Ascending aorta (tissue), 2 donors: ENCODE results near the gene TMEM101. TPM values are rescaled to one million over a fixed set of nuclear protein-coding genes. Genes with fewer than 3 reads are reported as not detected.

Experiments used
- DNase-seq, 2 donors: peaks; one replicate each; pipeline ENCODE4 v3.0.0-alpha.2; 2019; ENCODE audit warnings: low spot score in 2 of 2
- H3K27ac ChIP-seq, 2 donors: fragments of 200-600 bp; sonication (generic); one replicate each; pipeline ENCODE4 v1.5.1; 2016 to 2017; ENCODE audit warnings: mild to moderate bottlenecking in 1 of 2
- H3K27me3 ChIP-seq: fragments of 200-600 bp; sonication (generic); one replicate; pipeline ENCODE4 v1.5.1; 2017
- H3K36me3 ChIP-seq, 2 donors: fragments of 200-600 bp; sonication (generic); one replicate each; pipeline ENCODE4 v1.5.1; 2016
- H3K4me1 ChIP-seq, 2 donors: fragments of 200-600 bp; sonication (generic); one replicate each; pipeline ENCODE4 v1.5.1; 2016 to 2017; ENCODE audit warnings: mild to moderate bottlenecking in 1 of 2
- H3K4me3 ChIP-seq, 2 donors: fragments of 200-600 bp; sonication (generic); one replicate each; pipeline ENCODE4 v1.5.1; 2016 to 2017; ENCODE audit warnings: mild to moderate bottlenecking in 1 of 2
- H3K9me3 ChIP-seq, 2 donors: fragments of 200-600 bp; sonication (generic); one replicate each; pipeline ENCODE4 v1.5.1; 2016
- CTCF ChIP-seq, 3 experiments: fragments of 200-600 bp in 2 of 3; fragments of 450-650 bp in 1 of 3; sonication (generic) in 2 of 3; IDR thresholded peaks; one replicate each; pipeline ENCODE4 v1.5.1; 2016 to 2019; ENCODE audit warnings: antibody characterized with exemption in 3 of 3, mild to moderate bottlenecking in 1 of 3, moderate library complexity in 1 of 3
- intact Hi-C: fragments of 100-400 bp; cut with DNase I; formaldehyde crosslinking; loops from one replicate; pipeline ENCODE4 v1.15.1; 2023
- total RNA-seq: library from RNA; depleted of rRNA; stranded (reverse); fragments of >200 nt; gene quantifications from one replicate; pipeline ENCODE4 v1.1.0, GENCODE V29; 2016

Gene TMEM101
- total RNA-seq, 1 donor from 2014 or later, result 11.0 TPM

DNA sequence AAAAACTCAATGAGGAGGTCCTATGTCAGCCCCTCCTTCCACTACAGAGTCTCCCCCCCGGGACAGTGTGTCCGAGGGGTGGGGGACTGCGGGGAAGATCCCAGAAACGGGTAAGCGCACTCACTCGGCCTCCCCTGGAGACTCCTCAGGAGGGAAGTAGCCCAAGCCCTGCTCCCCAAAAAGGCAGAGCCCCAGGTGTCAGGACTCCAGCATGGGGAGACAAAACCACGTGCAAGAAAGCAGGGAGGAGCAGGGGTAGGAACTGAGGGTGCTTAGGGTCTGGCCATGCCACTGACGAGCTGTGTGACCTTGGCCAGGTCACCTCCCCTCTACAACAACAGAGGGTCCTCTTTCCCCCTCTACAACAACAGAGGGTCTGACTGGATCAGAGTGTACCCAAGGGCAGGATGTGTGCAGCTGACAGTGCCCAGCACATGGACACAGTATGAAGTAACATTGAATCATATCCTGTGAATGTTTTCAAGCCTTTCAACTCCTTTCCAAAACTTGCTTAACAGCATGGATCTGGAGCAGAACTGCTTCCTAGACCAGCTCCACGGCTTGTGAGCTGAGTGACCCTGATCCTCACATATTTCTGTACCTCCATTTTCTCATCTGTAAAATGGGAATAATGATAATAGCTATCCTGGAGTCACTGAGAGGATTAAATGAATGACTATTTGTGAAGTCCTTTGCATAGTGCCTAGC lies 12.5 kb downstream of the TMEM101 start:
- Histone ChIP-seq H3K36me3 (no peaks in the 10 kb centered on the region), H3K9me3 (no peaks in the 10 kb centered on the region), H3K4me1 (peaks cover 4 to 24% of the 10 kb centered on the region in 2 donors), H3K27me3 (no peaks in the 10 kb centered on the region), H3K27ac (no peak overlapping the region), H3K4me3 (no peak overlapping the region)
- TF ChIP-seq CTCF (IDR thresholded peaks at IDR 0.05), result no peak
- intact Hi-C loops, result no loop called here
- no peak for DNase-seq

DNA sequence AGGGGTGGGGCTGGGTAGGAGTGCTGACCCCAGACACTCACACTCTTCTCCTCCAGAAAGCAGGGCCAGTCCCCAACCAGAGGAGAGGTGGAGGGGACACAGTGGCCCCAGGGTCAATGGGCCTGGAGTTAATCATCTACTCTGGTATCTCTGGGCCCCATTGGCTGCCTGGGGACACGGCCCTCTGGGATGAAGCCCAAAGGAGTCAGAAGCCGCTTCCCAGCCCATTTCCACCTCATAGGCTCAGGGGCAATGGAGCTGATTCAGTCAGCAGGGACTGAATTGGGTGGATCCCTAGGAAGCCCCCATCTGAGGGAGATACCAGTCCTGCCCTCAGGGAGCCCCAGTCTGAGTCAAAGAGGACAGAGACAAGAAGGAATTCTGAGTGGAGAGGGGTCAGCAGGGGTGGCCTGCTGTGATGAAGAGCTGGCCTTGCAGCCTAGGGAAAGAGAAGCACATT lies 13.3 kb downstream of the TMEM101 start:
- Histone ChIP-seq H3K4me3 (no peak overlapping the region), H3K27me3 (no peaks in the 10 kb centered on the region), H3K36me3 (no peaks in the 10 kb centered on the region), H3K27ac (no peak overlapping the region), H3K4me1 (peaks cover 4 to 18% of the 10 kb centered on the region in 2 donors), H3K9me3 (no peaks in the 10 kb centered on the region)
- intact Hi-C loops, result no loop called here
- TF ChIP-seq CTCF (IDR thresholded peaks at IDR 0.05), result no peak
- no peak for DNase-seq

DNA sequence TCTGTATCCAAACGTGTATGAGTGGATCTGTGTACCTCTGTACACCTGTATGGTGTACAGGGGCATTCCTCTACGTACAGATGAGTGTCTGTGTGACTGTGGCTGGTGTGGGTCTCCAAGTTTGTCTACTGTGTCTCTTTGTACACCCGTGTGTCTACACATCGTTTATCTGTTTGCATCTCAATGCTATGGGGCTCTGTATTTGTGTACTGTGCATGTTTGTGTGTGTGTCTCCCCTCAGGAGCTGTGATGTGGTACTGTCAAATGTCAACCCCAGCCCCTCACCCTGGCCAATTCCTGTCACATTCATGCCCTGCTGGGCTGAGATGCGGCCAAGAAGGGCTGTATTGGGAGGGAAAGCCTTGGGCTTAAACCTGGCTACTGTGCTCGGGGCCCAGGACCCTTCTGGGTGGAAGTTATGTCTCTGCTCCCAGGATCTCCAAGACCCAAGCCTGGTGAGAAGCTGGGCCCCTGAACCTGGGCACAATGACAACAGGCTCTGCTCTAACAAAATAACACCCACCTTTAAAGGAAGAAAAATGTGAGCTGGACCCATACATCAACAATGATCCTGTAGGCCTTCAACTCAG lies 13.8 kb downstream of the TMEM101 start:
- Histone ChIP-seq H3K4me3 (no peak overlapping the region), H3K27ac (no peak overlapping the region), H3K36me3 (no peaks in the 10 kb centered on the region), H3K9me3 (no peaks in the 10 kb centered on the region), H3K27me3 (no peaks in the 10 kb centered on the region), H3K4me1 (peaks cover under 1 to 12% of the 10 kb centered on the region in 2 donors)
- intact Hi-C loops, result loop anchor here (1.0 kb wide), 1 partner anchor 28 kb away; no protein-coding TSS in a partner anchor
- TF ChIP-seq CTCF (IDR thresholded peaks at IDR 0.05), result no peak
- DNase-seq, result no peak

- H3K27me3 ChIP-seq, result no peaks in the 10 kb centered on the region
- H3K27ac ChIP-seq, result no peak overlapping the region
- no peak for DNase-seq
- H3K36me3 ChIP-seq, result no peaks in the 10 kb centered on the region
- no peaks in the 10 kb centered on the region for H3K9me3 ChIP-seq
- no peak overlapping the region for H3K4me3 ChIP-seq
- intact Hi-C loops, result loop anchor here (1.0 kb wide), 1 partner anchor 29 kb away; no protein-coding TSS in a partner anchor
- H3K4me1 ChIP-seq, result peaks cover 0 to 6% of the 10 kb centered on the region in 2 donors
- TF ChIP-seq CTCF (IDR thresholded peaks at IDR 0.05), result no peak
Observed at GRCh38 chr17:44000141-44000860, 14.5 kb downstream of the TMEM101 start.

GRCh38 chr17:43999024-43999423 lies 15.7 kb downstream of the TMEM101 start:
- intact Hi-C loops, result no loop called here
- no peak for DNase-seq
- no peaks in the 10 kb centered on the region for H3K36me3 ChIP-seq
- no peaks in the 10 kb centered on the region for H3K9me3 ChIP-seq
- H3K27me3 ChIP-seq, result no peaks in the 10 kb centered on the region
- no peak overlapping the region for H3K4me3 ChIP-seq
- no peak for TF ChIP-seq CTCF (IDR thresholded peaks at IDR 0.05)
- H3K4me1 ChIP-seq, result peaks cover 4 to 8% of the 10 kb centered on the region in 2 donors
- H3K27ac ChIP-seq, result no peak overlapping the region
